ENCODE measurements around the gene RIT2. TPM values are rescaled to one million over a fixed set of nuclear protein-coding genes. Genes with fewer than 3 reads are reported as not detected.

Gene RIT2
- total RNA-seq, 1 donor from 2014 or later = not detected

DNA sequence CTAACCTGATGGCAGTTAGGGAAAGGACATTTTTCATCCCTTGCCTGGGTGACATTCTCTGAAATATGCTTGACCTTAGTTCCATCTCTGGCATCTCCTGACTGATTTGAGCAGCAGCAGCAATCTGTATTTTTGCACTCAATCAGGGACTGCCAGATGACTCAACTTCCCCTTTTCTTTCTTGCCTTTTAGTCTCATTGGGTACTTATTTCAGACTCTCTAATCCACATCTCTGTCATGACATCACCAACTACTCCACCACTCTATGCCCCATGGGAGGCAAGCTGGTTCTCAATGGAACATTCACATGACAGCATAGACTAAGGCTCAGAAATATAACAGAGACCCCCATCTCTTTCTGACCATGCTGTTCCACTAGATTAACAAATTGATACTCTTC, 254.2 kb downstream of the RIT2 start:
- no peak overlapping the region for H3K27ac Mint-ChIP-seq
- peaks cover 1% of the 10 kb centered on the region for H3K9me3 Mint-ChIP-seq
- no peak overlapping the region for H3K4me3 Mint-ChIP-seq
- H3K36me3 Mint-ChIP-seq (ENCODE audit: low read depth) = no peaks in the 10 kb centered on the region
- ChIA-PET CTCF (no interaction called here), POLR2A (no interaction called here)
- H3K4me1 Mint-ChIP-seq = no peaks in the 10 kb centered on the region
- H3K27me3 Mint-ChIP-seq = no peaks in the 10 kb centered on the region
- intact Hi-C loops (cut with micrococcal nuclease) = no loop called here
- TF ChIP-seq, protein P1, sequence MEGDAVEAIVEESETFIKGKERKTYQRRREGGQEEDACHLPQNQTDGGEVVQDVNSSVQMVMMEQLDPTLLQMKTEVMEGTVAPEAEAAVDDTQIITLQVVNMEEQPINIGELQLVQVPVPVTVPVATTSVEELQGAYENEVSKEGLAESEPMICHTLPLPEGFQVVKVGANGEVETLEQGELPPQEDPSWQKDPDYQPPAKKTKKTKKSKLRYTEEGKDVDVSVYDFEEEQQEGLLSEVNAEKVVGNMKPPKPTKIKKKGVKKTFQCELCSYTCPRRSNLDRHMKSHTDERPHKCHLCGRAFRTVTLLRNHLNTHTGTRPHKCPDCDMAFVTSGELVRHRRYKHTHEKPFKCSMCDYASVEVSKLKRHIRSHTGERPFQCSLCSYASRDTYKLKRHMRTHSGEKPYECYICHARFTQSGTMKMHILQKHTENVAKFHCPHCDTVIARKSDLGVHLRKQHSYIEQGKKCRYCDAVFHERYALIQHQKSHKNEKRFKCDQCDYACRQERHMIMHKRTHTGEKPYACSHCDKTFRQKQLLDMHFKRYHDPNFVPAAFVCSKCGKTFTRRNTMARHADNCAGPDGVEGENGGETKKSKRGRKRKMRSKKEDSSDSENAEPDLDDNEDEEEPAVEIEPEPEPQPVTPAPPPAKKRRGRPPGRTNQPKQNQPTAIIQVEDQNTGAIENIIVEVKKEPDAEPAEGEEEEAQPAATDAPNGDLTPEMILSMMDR (IDR thresholded peaks at IDR 0.05) = no peak
- ATAC-seq (ENCODE audit: low read depth) = no peak
- no peak for DNase-seq

DNA sequence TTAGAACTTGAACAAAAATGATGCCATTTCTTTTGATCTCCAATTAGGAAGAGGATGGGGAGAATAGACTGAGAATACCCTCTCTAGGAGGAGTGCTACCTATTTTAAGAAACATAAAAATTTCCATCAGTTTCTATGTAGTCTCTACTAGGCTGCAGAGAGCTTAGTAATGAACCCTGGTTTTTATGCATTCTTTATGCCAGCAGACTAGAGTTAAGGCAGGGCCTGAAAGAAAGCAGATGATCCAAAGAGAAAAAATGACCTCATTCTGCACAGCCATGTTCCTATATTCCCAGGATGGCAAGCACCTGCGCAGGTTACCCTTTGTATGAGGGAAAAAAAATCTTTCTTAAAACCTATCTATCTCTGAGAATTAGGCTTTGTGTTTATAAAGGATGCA, 254.9 kb downstream of the RIT2 start:
- ChIA-PET CTCF (no interaction called here), POLR2A (no interaction called here)
- Mint-ChIP-seq H3K4me3 (no peak overlapping the region), H3K9me3 (peaks cover 1% of the 10 kb centered on the region), H3K27ac (no peak overlapping the region), H3K36me3 (ENCODE audit: low read depth) (no peaks in the 10 kb centered on the region), H3K27me3 (no peaks in the 10 kb centered on the region), H3K4me1 (no peaks in the 10 kb centered on the region)
- no peak for ATAC-seq (ENCODE audit: low read depth)
- DNase-seq = no peak
- intact Hi-C loops (cut with micrococcal nuclease) = no loop called here
- TF ChIP-seq, protein P1 (IDR thresholded peaks at IDR 0.05) = no peak

DNA sequence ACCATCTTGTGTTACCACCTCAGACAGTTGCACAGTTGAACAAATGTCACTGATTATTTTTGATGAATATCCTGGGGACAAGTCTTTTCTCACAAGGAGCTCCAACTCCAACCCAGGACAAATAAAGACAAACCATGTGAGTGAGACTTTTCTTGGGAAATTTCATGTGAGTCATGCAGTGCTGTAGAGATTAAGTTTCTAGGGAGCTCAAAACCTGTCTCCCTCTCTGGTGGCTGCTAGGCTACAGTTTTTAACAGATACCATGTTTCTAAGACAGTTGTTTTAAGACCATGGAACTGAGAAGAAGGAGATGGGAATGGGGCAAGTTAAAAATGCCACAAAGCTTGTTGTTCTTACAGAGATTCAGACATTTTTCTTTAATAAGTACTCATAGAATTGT, 255.5 kb downstream of the RIT2 start:
- ATAC-seq (ENCODE audit: low read depth) (no peak), DNase-seq (no peak)
- intact Hi-C loops (cut with micrococcal nuclease) = no loop called here
- Mint-ChIP-seq H3K36me3 (ENCODE audit: low read depth) (no peaks in the 10 kb centered on the region), H3K27ac (no peak overlapping the region), H3K4me3 (no peak overlapping the region), H3K9me3 (peaks cover 1% of the 10 kb centered on the region), H3K4me1 (no peaks in the 10 kb centered on the region), H3K27me3 (no peaks in the 10 kb centered on the region)
- POLR2A ChIA-PET = no interaction called here
- TF ChIP-seq, protein P1 (IDR thresholded peaks at IDR 0.05) = no peak
- CTCF ChIA-PET = no interaction called here

DNA sequence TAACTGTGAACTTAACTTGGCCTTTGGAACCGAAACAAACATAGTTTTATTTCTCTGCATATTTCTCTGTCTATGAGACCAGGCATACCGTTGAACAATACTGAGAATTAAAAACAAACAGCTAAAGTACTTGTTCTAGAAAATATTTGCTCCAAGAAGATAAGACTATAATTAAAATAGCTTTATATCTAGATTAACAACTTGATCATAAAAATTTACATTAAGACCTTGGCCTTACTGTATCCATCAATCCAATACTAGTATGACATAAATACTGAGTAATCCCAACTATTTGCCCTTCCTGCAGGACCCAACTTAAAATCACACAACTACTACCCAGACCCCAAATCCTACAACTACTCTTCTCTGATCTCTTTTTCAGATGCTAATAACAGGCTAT, 260.9 kb downstream of the RIT2 start:
- intact Hi-C loops (cut with micrococcal nuclease) = no loop called here
- Mint-ChIP-seq H3K9me3 (peaks cover 4% of the 10 kb centered on the region), H3K27ac (no peak overlapping the region), H3K27me3 (no peaks in the 10 kb centered on the region), H3K4me1 (no peaks in the 10 kb centered on the region), H3K36me3 (ENCODE audit: low read depth) (no peaks in the 10 kb centered on the region), H3K4me3 (no peak overlapping the region)
- ChIA-PET POLR2A (no interaction called here), CTCF (no interaction called here)
- no peak for ATAC-seq (ENCODE audit: low read depth)
- TF ChIP-seq, protein P1 (IDR thresholded peaks at IDR 0.05) = no peak
- no peak for DNase-seq

DNA sequence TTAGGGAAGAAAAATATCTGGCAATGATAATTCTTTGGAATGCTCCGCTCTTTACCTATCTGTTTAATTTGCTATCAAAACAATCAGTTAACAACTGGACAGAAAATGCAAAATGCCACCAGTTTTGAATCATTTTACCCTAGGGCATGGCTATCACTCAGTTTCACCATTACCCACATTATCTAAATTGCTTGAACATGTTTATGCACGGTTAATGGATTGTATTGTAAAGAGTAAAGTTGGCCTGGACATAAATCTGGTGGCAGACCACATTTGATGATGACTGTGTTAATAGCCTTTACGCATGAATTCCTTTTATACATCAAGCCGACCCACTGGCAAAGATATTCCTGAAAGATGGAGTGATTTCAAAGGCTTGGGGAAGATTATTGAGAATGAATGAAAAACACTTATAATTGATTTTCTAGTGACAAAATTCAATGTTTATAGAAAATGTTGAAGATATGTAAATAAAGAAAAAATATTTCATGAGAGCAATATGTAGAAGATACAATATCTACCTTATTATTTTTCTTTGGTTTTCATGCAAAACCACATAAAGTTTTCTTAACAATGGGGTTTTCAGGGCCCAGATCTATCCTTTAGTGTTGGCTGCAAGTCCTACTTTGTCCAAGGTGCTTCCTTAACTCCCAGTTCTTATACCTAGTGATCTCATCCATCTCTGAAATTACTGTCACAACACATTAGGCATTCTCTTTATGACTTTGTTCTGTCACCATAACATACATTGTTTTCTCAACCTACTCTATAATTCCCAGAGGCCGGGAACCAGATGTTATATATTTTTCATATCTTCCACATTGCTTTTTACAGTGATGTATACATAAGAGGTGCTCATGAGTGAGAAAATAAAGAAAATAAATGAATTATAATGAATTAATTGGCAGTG, 265.1 kb downstream of the RIT2 start:
- Mint-ChIP-seq H3K4me3 (no peak overlapping the region), H3K27me3 (no peaks in the 10 kb centered on the region), H3K4me1 (no peaks in the 10 kb centered on the region), H3K9me3 (peaks cover 4% of the 10 kb centered on the region), H3K27ac (no peak overlapping the region), H3K36me3 (ENCODE audit: low read depth) (no peaks in the 10 kb centered on the region)
- CTCF ChIA-PET = no interaction called here
- TF ChIP-seq, protein P1 (IDR thresholded peaks at IDR 0.05) = no peak
- intact Hi-C loops (cut with micrococcal nuclease) = no loop called here
- DNase-seq (no peak), ATAC-seq (ENCODE audit: low read depth) (no peak)
- POLR2A ChIA-PET = no interaction called here

Data from activated B cell treated with CpG ODN at 0.5 μM for 24 hours (primary cell).